Ishikawa (cell line): ENCODE results near the gene ABCD3.

Source experiments
- EP300 ChIP-seq: IDR thresholded peaks from 2 replicates; pipeline ENCODE4 v1.6.1; 2012; ENCODE audit warnings: borderline replicate concordance
- NFIC ChIP-seq: IDR thresholded peaks from 2 replicates; pipeline ENCODE4 v1.6.1; 2012
- RAD21 ChIP-seq: IDR thresholded peaks from 2 replicates; pipeline ENCODE4 v1.6.1; 2012; ENCODE audit warnings: low read depth
- TCF12 ChIP-seq: IDR thresholded peaks from 2 replicates; pipeline ENCODE4 v1.6.1; 2012; ENCODE audit warnings: low read depth
- USF1 ChIP-seq: IDR thresholded peaks from 2 replicates; pipeline ENCODE4 v1.6.1; 2012
- YY1 ChIP-seq: IDR thresholded peaks from 2 replicates; pipeline ENCODE4 v1.6.1; 2012; ENCODE audit warnings: low read depth
- TF ChIP-seq, protein P1 (sequence below): IDR thresholded peaks from 2 replicates; pipeline ENCODE4 v1.6.1; 2012

DNA sequence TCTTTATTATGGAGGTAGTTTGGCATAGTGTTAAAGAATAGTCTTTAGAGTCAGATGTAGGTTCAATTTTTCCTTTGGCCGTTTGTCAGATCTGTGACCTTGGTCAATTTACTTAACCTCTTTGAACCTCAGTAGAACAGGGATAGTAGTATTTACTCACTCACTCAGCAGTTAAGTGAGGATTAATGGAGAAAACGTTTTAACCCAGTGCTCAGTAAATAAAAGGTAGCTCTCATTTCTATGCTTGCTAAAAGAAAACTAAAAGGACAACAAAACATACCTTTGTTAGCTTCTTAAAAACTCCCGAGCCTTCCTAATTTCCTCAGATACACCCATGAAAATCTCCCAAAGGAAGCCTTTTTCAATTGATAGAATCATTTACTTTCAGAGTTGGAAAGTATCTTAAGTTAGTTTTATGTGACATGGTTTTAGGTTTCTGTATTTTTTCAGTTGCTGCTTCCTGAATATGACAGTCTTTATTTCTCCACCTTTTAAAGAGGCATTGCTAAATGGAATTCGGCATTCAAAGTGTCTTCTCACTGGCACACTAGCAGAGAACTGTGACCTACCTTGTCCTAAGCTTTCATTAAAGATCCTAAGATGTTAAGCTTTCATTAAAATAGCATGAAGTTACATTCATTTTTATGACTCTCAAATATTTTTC is 7.8 kb downstream of the ABCD3 start:
- TF ChIP-seq USF1 (no peak), RAD21 (no peak), EP300 (no peak), YY1 (no peak), TCF12 (no peak), NFIC (no peak)
- TF ChIP-seq, protein P1, sequence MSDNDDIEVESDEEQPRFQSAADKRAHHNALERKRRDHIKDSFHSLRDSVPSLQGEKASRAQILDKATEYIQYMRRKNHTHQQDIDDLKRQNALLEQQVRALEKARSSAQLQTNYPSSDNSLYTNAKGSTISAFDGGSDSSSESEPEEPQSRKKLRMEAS: no peak
